IMR-90 (cell line): ENCODE measurements around the gene LSM2. TPM values are rescaled to one million over a fixed set of nuclear protein-coding genes. Genes with fewer than 3 reads are reported as not detected.

Experiments used
- ATAC-seq: fragments of 200-7000 bp; cut with Tn5 transposase; 2 replicates; pipeline ENCODE4 v1.9.1; 2020; ENCODE audit warnings: low read depth, mild to moderate bottlenecking, moderate library complexity
- BruUV-seq: library from RNA; stranded (reverse); fragments of 400-500 nt; replicated peaks from 2 replicates; lab custom pipeline; 2021; lab: Mats Ljungman, UMichigan
- CTCF ChIA-PET: fragments of 300-600 bp; formaldehyde crosslinking; extraction: SDS; loops from one replicate; lab custom pipeline; 2021; ENCODE audit warnings: antibody characterized with exemption; lab: Yijun Ruan, JAX
- POLR2A ChIA-PET: fragments of 300-600 bp; sonication (Branson Sonifier 250); formaldehyde crosslinking; loops from one replicate; lab custom pipeline; 2022; ENCODE audit warnings: antibody characterized with exemption; ENCODE audit not compliant: unreplicated experiment; lab: Charles Lee
- DNase-seq: peaks from one replicate; pipeline ENCODE4 v3.0.0; 2013
- H2AFZ ChIP-seq: replicated peaks from 2 replicates; pipeline ENCODE3; 2013; ENCODE audit warnings: low read length, mild to moderate bottlenecking; ENCODE audit not compliant: poor library complexity
- H2AK5ac ChIP-seq: 2 replicates; pipeline ENCODE4 v1.6.1; 2013; ENCODE audit warnings: low read depth, low read length, inconsistent platforms
- H2AK9ac ChIP-seq: replicated peaks from 2 replicates; pipeline ENCODE3; 2013; ENCODE audit warnings: mild to moderate bottlenecking, low read depth, low read length, moderate library complexity; ENCODE audit not compliant: poor library complexity
- H2BK120ac ChIP-seq: 2 replicates; pipeline ENCODE4 v1.6.1; 2013; ENCODE audit warnings: low read depth, low read length, inconsistent platforms
- H2BK15ac ChIP-seq: 3 replicates; pipeline ENCODE4 v1.6.1; 2013; ENCODE audit warnings: low read depth, low read length, inconsistent platforms
- H2BK20ac ChIP-seq: 2 replicates; pipeline ENCODE4 v1.6.1; 2013; ENCODE audit warnings: low read depth, mild to moderate bottlenecking, inconsistent platforms, low read length, moderate library complexity
- H2BK5ac ChIP-seq: 2 replicates; pipeline ENCODE4 v1.6.1; 2013; ENCODE audit warnings: mild to moderate bottlenecking, low read depth, low read length, inconsistent platforms; ENCODE audit not compliant: poor library complexity, severe bottlenecking
- H3K14ac ChIP-seq: replicated peaks from 2 replicates; pipeline ENCODE4 v1.6.1; 2013; ENCODE audit warnings: low read depth, low read length, inconsistent platforms
- H3K18ac ChIP-seq: 2 replicates; pipeline ENCODE4 v1.6.1; 2013; ENCODE audit warnings: low read depth, low read length, control low read depth
- H3K23ac ChIP-seq: 2 replicates; pipeline ENCODE4 v1.6.1; 2013; ENCODE audit warnings: low read depth, low read length, inconsistent platforms
- H3K27ac ChIP-seq: 2 replicates; pipeline ENCODE4 v1.5.1; 2013; ENCODE audit warnings: mild to moderate bottlenecking, control low read depth, low read length; ENCODE audit not compliant: insufficient read depth
- H3K27me3 ChIP-seq: 2 replicates; pipeline ENCODE4 v1.6.1; 2013; ENCODE audit warnings: low read length; ENCODE audit not compliant: control insufficient read depth, insufficient read depth
- H3K36me3 ChIP-seq: 2 replicates; pipeline ENCODE4 v1.6.1; 2013; ENCODE audit warnings: low read length, mixed read lengths; ENCODE audit not compliant: control insufficient read depth, insufficient read depth
- H3K4ac ChIP-seq: 2 replicates; pipeline ENCODE4 v1.6.1; 2013; ENCODE audit warnings: low read depth, low read length, inconsistent platforms
- H3K4me1 ChIP-seq: 2 replicates; pipeline ENCODE4 v1.6.1; 2013; ENCODE audit warnings: low read length, mixed read lengths; ENCODE audit not compliant: control insufficient read depth, insufficient read depth
- H3K4me2 ChIP-seq: 2 replicates; pipeline ENCODE4 v1.6.1; 2013; ENCODE audit warnings: low read depth, mild to moderate bottlenecking, control low read depth, low read length, moderate library complexity
- H3K4me3 ChIP-seq: 2 replicates; pipeline ENCODE4 v1.5.1; 2013; ENCODE audit warnings: low read depth, mild to moderate bottlenecking, control low read depth, low read length, moderate library complexity; ENCODE audit not compliant: insufficient read depth
- H3K56ac ChIP-seq: 2 replicates; pipeline ENCODE4 v1.6.1; 2013; ENCODE audit warnings: low read length, inconsistent platforms; ENCODE audit not compliant: insufficient read depth; ENCODE audit errors: extremely low read depth
- H3K79me1 ChIP-seq, 2 experiments: 2 replicates each; pipeline ENCODE4 v1.6.1; 2013; ENCODE audit warnings: low read length in 2 of 2, inconsistent platforms in 1 of 2, low read depth in 1 of 2
- H3K9ac ChIP-seq: 2 replicates; pipeline ENCODE4 v1.6.1; 2013; ENCODE audit warnings: low read depth, low read length, control low read depth
- H3K9me1 ChIP-seq: 2 replicates; pipeline ENCODE4 v1.6.1; 2013; ENCODE audit warnings: low read length, inconsistent platforms; ENCODE audit not compliant: insufficient read depth
- H3K9me3 ChIP-seq: 2 replicates; pipeline ENCODE4 v1.6.1; 2013; ENCODE audit warnings: low read length; ENCODE audit not compliant: control insufficient read depth, insufficient read depth
- H4K20me1 ChIP-seq: 2 replicates; pipeline ENCODE4 v1.6.1; 2013; ENCODE audit warnings: low read length, inconsistent platforms; ENCODE audit not compliant: insufficient read depth
- H4K5ac ChIP-seq: 2 replicates; pipeline ENCODE4 v1.6.1; 2013; ENCODE audit warnings: mild to moderate bottlenecking, low read depth, low read length, control low read depth
- H4K8ac ChIP-seq, 2 experiments: 2 replicates each; pipeline ENCODE4 v1.6.1; 2013; ENCODE audit warnings: low read depth in 2 of 2, low read length in 2 of 2, control low read depth in 1 of 2, inconsistent platforms in 1 of 2
- H4K91ac ChIP-seq: 2 replicates; pipeline ENCODE4 v1.6.1; 2013; ENCODE audit warnings: low read depth, low read length, inconsistent platforms; ENCODE audit not compliant: insufficient read depth
- BHLHE40 ChIP-seq: fragments of 150-350 bp; IDR thresholded peaks from 2 replicates; pipeline ENCODE4 v1.6.1; 2016; ENCODE audit warnings: mild to moderate bottlenecking, low read depth, low read length
- CEBPB ChIP-seq: IDR thresholded peaks from 2 replicates; pipeline ENCODE4 v1.6.1; 2012; ENCODE audit warnings: low read depth, low read length, improper control_type of control experiment
- CHD1 ChIP-seq: IDR thresholded peaks from 2 replicates; pipeline ENCODE4 v1.6.1; 2012; ENCODE audit warnings: low read depth, low read length, improper control_type of control experiment
- FOS ChIP-seq: fragments of 150-350 bp; IDR thresholded peaks from 2 replicates; pipeline ENCODE4 v1.6.1; 2016; ENCODE audit warnings: low read depth, low read length
- MAFK ChIP-seq: IDR thresholded peaks from 2 replicates; pipeline ENCODE4 v1.6.1; 2012; ENCODE audit warnings: low read depth, low read length, improper control_type of control experiment
- NFE2L2 ChIP-seq: fragments of 150-350 bp; IDR thresholded peaks from 2 replicates; pipeline ENCODE4 v1.6.1; 2016; ENCODE audit warnings: low read depth, mild to moderate bottlenecking, low read length
- RCOR1 ChIP-seq: IDR thresholded peaks from 2 replicates; pipeline ENCODE4 v1.6.1; 2012; ENCODE audit warnings: mild to moderate bottlenecking, low read length, improper control_type of control experiment; ENCODE audit not compliant: insufficient replicate concordance
- RFX5 ChIP-seq: IDR thresholded peaks from 2 replicates; pipeline ENCODE4 v1.8.0; 2012; ENCODE audit warnings: low read depth, mild to moderate bottlenecking, low read length, moderate library complexity
- SMC3 ChIP-seq: fragments of 150-350 bp; IDR thresholded peaks from 2 replicates; pipeline ENCODE4 v1.6.1; 2016; ENCODE audit warnings: low read depth, mild to moderate bottlenecking, antibody characterized with exemption, low read length, moderate library complexity
- WGBS, 2 experiments: methylation state at CpG; one replicate each; pipeline versions ENCODE4 v1.1.5 to v1.1.7; 2013; ENCODE audit warnings: missing lambda C conversion rate in 2 of 2; ENCODE audit not compliant: insufficient read length in 1 of 2; ENCODE audit errors: extremely low coverage in 2 of 2; 5-methylcytosine and 5-hydroxymethylcytosine counted together
- dilution Hi-C: fragments of 300-500 bp; cut with HindIII; formaldehyde crosslinking; loops from one replicate; pipeline ENCODE4 v1.14.3; 2018; ENCODE audit warnings: low sequenced_read_pairs; ENCODE audit not compliant: unreplicated experiment
- in situ Hi-C: fragments of 300-500 bp; cut with MboI; formaldehyde crosslinking; loops from 3 replicates; pipeline ENCODE4 v1.14.3; 2019; ENCODE audit warnings: low sequenced_read_pairs, inconsistent platforms, mixed read lengths
- intact Hi-C: fragments of 100-400 bp; cut with micrococcal nuclease; formaldehyde crosslinking; loops from 2 replicates; pipeline ENCODE4 v1.10.0; 2022
- polyA plus RNA-seq, 3 experiments: library from polyadenylated mRNA; depleted of rRNA; stranded (reverse); fragments of >200 nt; gene quantifications; 2 replicates each; pipeline ENCODE4 v1.2.3, GENCODE V29; 2012; ENCODE audit warnings: low replicate concordance in 1 of 3
- total RNA-seq: library from RNA; depleted of rRNA; stranded (reverse); fragments of >200 nt; gene quantifications from 2 replicates; pipeline ENCODE4 v1.2.3, GENCODE V29; 2012
- TF ChIP-seq, protein P1 (sequence below): fragments of 150-350 bp; IDR thresholded peaks from 2 replicates; pipeline ENCODE4 v1.6.1; 2016; ENCODE audit warnings: low read depth, mild to moderate bottlenecking, low read length, moderate library complexity, borderline replicate concordance
- TF ChIP-seq, protein P2 (sequence below): fragments of 150-350 bp; IDR thresholded peaks from 2 replicates; pipeline ENCODE4 v1.6.1; 2017; ENCODE audit warnings: mild to moderate bottlenecking, antibody characterized with exemption, low read length, low read depth

Gene LSM2
- total and polyA plus RNA-seq, 2 of the 4 experiments (the other 2 are of a cell fraction), result 56.3 to 61.0 TPM

DNA sequence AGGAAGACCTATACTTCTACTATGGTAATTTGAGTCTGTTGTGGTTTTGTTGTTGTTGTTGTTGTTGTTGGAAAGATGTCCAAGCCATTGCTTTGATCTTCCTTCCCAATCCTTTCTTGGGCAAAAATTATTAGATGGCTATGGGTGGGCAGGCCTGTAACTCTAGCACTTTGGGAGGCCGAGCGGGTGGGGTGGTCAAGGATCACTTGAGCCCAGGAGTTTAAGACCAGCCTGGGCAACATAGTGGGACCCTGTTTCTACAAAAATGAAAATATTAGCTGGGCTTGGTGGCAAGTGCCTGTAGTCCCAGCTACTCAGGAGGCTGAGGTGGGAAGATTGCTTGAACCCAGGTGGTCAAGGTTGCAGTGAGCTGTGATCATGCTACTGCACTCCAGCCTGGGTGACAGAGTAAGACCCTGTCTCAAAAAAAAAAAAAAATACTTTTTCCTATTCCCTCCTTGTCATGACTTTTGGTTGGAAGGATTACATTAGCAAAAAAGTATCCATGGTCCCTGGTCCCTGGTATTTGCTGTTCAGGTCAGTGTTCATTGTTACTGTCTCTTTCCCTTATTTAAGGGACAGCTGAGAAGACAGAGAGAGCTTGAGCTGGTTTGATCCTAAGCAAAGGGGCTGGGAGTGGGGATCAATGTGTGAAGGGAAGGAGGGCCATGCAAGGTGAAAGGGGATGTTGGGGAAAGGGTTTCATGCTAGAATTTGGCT is 44.2 kb upstream of the LSM2 start (continued):
- TF ChIP-seq RCOR1, result no peak

DNA sequence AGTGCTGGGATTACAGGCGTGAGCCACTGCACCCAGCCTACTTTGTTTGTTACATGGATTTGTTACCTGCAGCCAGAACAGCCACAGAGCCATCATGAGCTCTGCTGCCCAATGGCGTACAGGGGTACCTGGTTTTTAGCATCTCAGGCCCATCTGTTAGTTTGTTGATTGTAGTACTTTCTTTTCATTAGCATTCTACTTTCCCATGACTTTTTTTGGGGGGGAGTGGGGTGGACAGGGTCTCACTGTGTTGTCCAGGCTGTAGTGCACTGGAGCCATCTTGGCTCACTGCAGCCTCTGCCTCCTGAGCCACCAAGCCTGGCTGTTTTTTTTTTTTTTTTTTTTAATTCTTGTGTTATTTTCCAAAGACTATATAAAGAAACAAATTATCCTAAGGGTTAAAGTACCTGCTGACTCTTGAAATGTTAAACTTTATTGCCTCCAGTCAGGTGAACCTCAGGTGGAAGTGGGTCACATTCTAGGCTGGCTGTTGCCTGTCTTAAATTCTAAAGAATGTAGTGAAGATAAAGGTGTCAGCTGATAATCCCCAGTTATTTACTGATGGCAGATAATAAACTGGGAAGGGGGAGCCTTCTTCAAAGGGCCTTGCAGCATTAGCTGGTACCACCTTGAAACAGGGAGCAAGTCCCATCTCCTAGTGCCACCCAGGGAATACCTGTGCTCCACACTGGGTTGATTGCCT is 40.7 kb upstream of the LSM2 start:
- Histone ChIP-seq H4K20me1 (no peaks in the 10 kb centered on the region), H3K18ac (no peak overlapping the region), H2BK20ac (no peak overlapping the region), H4K8ac (no peak overlapping the region), H3K79me1 (no peaks in the 10 kb centered on the region), H2AFZ (no peak overlapping the region), H2BK15ac (no peak overlapping the region), H3K56ac (no peak overlapping the region), H2BK120ac (no peak overlapping the region), H3K4me2 (no peak overlapping the region), H4K5ac (no peak overlapping the region), H3K4ac (no peak overlapping the region), H4K91ac (no peak overlapping the region), H3K4me1 (peaks cover 2% of the 10 kb centered on the region), H3K14ac (no peak overlapping the region), H3K36me3 (no peaks in the 10 kb centered on the region; the same call in 1 of the 2 replicates), H2BK5ac (no peak overlapping the region), H3K9me1 (no peaks in the 10 kb centered on the region), H3K27me3 (no peaks in the 10 kb centered on the region), H3K4me3 (no peak overlapping the region), H3K9ac (no peak overlapping the region), H3K23ac (no peak overlapping the region), H3K9me3 (no peaks in the 10 kb centered on the region), H2AK5ac (no peak overlapping the region), H3K27ac (no peak overlapping the region), H2AK9ac (no peak overlapping the region)
- WGBS, 2 experiments, result 83% methylated on average over 1 of the region's 2 CpGs; no CpG with 5 or more reads in 1 of the 2 experiments
- ChIA-PET POLR2A (no interaction called here), CTCF (interaction anchor here (0.6 kb wide), 1 partner anchor 16 kb away, joined by 4 read pairs; no protein-coding TSS in a partner anchor)
- intact Hi-C loops, result no loop called here
- no peak for ATAC-seq
- dilution Hi-C loops, result no loop called here
- BruUV-seq, result no TSS peak
- TF ChIP-seq MAFK, result no peak
- no peak for TF ChIP-seq FOS
- TF ChIP-seq, protein P1, sequence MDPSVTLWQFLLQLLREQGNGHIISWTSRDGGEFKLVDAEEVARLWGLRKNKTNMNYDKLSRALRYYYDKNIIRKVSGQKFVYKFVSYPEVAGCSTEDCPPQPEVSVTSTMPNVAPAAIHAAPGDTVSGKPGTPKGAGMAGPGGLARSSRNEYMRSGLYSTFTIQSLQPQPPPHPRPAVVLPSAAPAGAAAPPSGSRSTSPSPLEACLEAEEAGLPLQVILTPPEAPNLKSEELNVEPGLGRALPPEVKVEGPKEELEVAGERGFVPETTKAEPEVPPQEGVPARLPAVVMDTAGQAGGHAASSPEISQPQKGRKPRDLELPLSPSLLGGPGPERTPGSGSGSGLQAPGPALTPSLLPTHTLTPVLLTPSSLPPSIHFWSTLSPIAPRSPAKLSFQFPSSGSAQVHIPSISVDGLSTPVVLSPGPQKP, result no peak
- no peak for TF ChIP-seq SMC3
- TF ChIP-seq CEBPB, result no peak
- TF ChIP-seq CHD1, result no peak
- TF ChIP-seq NFE2L2, result no peak
- TF ChIP-seq BHLHE40, result no peak
- TF ChIP-seq RFX5, result no peak
- TF ChIP-seq, protein P2, sequence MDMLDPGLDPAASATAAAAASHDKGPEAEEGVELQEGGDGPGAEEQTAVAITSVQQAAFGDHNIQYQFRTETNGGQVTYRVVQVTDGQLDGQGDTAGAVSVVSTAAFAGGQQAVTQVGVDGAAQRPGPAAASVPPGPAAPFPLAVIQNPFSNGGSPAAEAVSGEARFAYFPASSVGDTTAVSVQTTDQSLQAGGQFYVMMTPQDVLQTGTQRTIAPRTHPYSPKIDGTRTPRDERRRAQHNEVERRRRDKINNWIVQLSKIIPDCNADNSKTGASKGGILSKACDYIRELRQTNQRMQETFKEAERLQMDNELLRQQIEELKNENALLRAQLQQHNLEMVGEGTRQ, result no peak
- no peak for DNase-seq
- in situ Hi-C loops, result no loop called here
